Measurements from ENCODE around the gene NT5DC3.

DNA sequence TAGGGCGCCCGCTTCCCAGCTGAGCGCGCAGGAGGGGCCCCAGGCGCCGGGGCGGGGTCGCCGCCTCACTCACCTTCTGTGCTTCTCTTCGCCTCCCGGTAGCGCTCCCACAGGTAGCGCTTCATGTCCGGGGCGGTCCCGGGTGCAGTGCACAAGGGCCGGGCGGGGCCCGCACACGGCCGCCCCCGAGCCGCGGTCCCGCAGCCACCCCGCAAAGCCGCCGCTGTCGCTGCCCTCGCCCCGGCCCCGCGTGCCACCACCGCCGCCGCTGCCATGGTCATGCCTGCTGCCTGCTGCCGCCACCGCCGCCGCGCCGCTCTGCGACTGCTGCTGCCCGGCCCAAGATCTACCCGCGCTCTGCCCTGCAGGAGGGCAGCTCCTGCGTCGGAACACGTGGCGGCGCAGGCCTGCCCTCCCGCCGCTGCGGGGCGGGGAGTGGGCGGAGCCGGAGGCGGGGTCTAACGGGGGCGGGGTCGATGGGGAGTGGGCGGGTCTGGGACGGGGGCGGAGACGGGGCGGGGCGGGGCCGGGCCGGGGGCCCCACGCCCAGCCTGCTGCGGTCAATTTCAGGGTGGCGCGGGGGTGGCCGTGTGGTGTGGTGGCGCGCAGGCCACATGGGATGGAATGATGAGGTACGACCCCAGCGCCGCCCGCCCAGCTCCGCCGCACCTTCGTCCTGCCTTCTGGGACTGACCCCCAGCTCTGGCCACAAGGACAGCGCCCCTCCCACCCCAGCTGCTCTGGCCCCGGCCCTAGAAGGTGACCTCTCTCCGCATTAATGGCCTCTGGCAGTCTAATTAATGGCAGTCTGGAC lies at the start of gene NT5DC3:
- TF ChIP-seq GATA2 (IDR thresholded peaks at IDR 0.05; ENCODE audit: low read depth, low read length) (no peak), GATA3 (IDR thresholded peaks at IDR 0.05; ENCODE audit: low read depth, low read length) (no peak)
